Measurements from ENCODE around the gene ZNF385B. TPM values are rescaled to one million over a fixed set of nuclear protein-coding genes. Genes with fewer than 3 reads are reported as not detected.

ZNF385B gene
- total RNA-seq, 1 donor, result 1.1 TPM

GRCh38 chr2:179495315-179495714 lies 366.1 kb downstream of the ZNF385B start:
- Histone ChIP-seq H3K4me3 (ENCODE audit: insufficient read depth, low read length) (no peak overlapping the region), H3K36me3 (ENCODE audit: insufficient read depth, low read length) (no peaks in the 10 kb centered on the region), H2AFZ (ENCODE audit: low read length) (no peak overlapping the region), H3K4me2 (ENCODE audit: insufficient read depth, low read length) (no peak overlapping the region), H3K79me2 (ENCODE audit: insufficient read depth, low read length) (no peaks in the 10 kb centered on the region), H3K4me1 (ENCODE audit: insufficient read depth, low read length) (no peaks in the 10 kb centered on the region), H3K9me3 (ENCODE audit: low read depth, low read length) (no peaks in the 10 kb centered on the region), H4K20me1 (ENCODE audit: insufficient read depth, low read length) (no peaks in the 10 kb centered on the region), H3K27ac (ENCODE audit: low read depth, low read length) (no peak overlapping the region), H3K27me3 (ENCODE audit: insufficient read depth, low read length) (no peaks in the 10 kb centered on the region)
- DNase-seq (ENCODE audit: insufficient read length, low spot score, missing footprints), result no peak
- TF ChIP-seq, protein P1, sequence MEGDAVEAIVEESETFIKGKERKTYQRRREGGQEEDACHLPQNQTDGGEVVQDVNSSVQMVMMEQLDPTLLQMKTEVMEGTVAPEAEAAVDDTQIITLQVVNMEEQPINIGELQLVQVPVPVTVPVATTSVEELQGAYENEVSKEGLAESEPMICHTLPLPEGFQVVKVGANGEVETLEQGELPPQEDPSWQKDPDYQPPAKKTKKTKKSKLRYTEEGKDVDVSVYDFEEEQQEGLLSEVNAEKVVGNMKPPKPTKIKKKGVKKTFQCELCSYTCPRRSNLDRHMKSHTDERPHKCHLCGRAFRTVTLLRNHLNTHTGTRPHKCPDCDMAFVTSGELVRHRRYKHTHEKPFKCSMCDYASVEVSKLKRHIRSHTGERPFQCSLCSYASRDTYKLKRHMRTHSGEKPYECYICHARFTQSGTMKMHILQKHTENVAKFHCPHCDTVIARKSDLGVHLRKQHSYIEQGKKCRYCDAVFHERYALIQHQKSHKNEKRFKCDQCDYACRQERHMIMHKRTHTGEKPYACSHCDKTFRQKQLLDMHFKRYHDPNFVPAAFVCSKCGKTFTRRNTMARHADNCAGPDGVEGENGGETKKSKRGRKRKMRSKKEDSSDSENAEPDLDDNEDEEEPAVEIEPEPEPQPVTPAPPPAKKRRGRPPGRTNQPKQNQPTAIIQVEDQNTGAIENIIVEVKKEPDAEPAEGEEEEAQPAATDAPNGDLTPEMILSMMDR (IDR thresholded peaks at IDR 0.05; ENCODE audit: extremely low read depth, low read depth, low read length), result no peak

DNA sequence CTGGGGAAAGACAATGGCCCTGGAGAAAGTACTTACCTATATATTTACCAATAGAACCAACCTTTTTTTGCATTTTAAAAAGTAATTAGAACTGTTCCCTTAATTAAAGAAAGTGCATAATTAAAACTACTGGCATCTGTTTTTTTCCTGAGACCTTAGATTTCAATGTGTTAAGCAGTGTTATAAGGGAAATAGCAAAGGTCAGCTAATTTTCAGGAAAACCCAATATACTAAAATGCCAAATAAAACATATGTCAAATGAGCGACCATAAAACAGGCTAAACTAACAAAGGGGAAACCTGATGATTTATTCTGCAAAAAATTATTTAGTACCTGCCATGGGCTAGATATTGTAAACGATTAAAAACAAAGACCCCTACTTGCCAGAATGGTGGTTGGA lies 372.8 kb downstream of the ZNF385B start:
- no peak overlapping the region for H3K4me2 ChIP-seq (ENCODE audit: insufficient read depth, low read length)
- H3K9me3 ChIP-seq (ENCODE audit: low read depth, low read length), result no peaks in the 10 kb centered on the region
- no peaks in the 10 kb centered on the region for H3K4me1 ChIP-seq (ENCODE audit: insufficient read depth, low read length)
- H2AFZ ChIP-seq (ENCODE audit: low read length), result no peak overlapping the region
- H3K4me3 ChIP-seq (ENCODE audit: insufficient read depth, low read length), result no peak overlapping the region
- no peaks in the 10 kb centered on the region for H3K27me3 ChIP-seq (ENCODE audit: insufficient read depth, low read length)
- H3K36me3 ChIP-seq (ENCODE audit: insufficient read depth, low read length), result no peaks in the 10 kb centered on the region
- H3K79me2 ChIP-seq (ENCODE audit: insufficient read depth, low read length), result no peaks in the 10 kb centered on the region
- no peaks in the 10 kb centered on the region for H4K20me1 ChIP-seq (ENCODE audit: insufficient read depth, low read length)
- TF ChIP-seq, protein P1 (IDR thresholded peaks at IDR 0.05; ENCODE audit: extremely low read depth, low read depth, low read length), result no peak
- H3K27ac ChIP-seq (ENCODE audit: low read depth, low read length), result no peak overlapping the region
- DNase-seq (ENCODE audit: insufficient read length, low spot score, missing footprints), result no peak

GRCh38 chr2:179487010-179487731 lies 374.2 kb downstream of the ZNF385B start:
- Histone ChIP-seq H3K27ac (ENCODE audit: low read depth, low read length) (no peak overlapping the region), H3K4me1 (ENCODE audit: insufficient read depth, low read length) (no peaks in the 10 kb centered on the region), H2AFZ (ENCODE audit: low read length) (no peak overlapping the region), H3K27me3 (ENCODE audit: insufficient read depth, low read length) (no peaks in the 10 kb centered on the region), H3K4me2 (ENCODE audit: insufficient read depth, low read length) (no peak overlapping the region), H3K4me3 (ENCODE audit: insufficient read depth, low read length) (no peak overlapping the region), H3K36me3 (ENCODE audit: insufficient read depth, low read length) (no peaks in the 10 kb centered on the region), H3K9me3 (ENCODE audit: low read depth, low read length) (no peaks in the 10 kb centered on the region), H4K20me1 (ENCODE audit: insufficient read depth, low read length) (no peaks in the 10 kb centered on the region), H3K79me2 (ENCODE audit: insufficient read depth, low read length) (no peaks in the 10 kb centered on the region)
- no peak for DNase-seq (ENCODE audit: insufficient read length, low spot score, missing footprints)
- TF ChIP-seq, protein P1 (IDR thresholded peaks at IDR 0.05; ENCODE audit: extremely low read depth, low read depth, low read length), result no peak

GRCh38 chr2:179483131-179483530 lies 378.3 kb downstream of the ZNF385B start:
- no peak overlapping the region for H3K4me2 ChIP-seq (ENCODE audit: insufficient read depth, low read length)
- H3K79me2 ChIP-seq (ENCODE audit: insufficient read depth, low read length), result no peaks in the 10 kb centered on the region
- no peaks in the 10 kb centered on the region for H3K9me3 ChIP-seq (ENCODE audit: low read depth, low read length)
- no peaks in the 10 kb centered on the region for H3K36me3 ChIP-seq (ENCODE audit: insufficient read depth, low read length)
- H3K27me3 ChIP-seq (ENCODE audit: insufficient read depth, low read length), result no peaks in the 10 kb centered on the region
- peaks cover 9% of the 10 kb centered on the region for H3K4me1 ChIP-seq (ENCODE audit: insufficient read depth, low read length)
- TF ChIP-seq, protein P1 (IDR thresholded peaks at IDR 0.05; ENCODE audit: extremely low read depth, low read depth, low read length), result no peak
- H3K4me3 ChIP-seq (ENCODE audit: insufficient read depth, low read length), result no peak overlapping the region
- DNase-seq (ENCODE audit: insufficient read length, low spot score, missing footprints), result no peak
- no peaks in the 10 kb centered on the region for H4K20me1 ChIP-seq (ENCODE audit: insufficient read depth, low read length)
- no peak overlapping the region for H2AFZ ChIP-seq (ENCODE audit: low read length)
- H3K27ac ChIP-seq (ENCODE audit: low read depth, low read length), result no peak overlapping the region

All from osteoblast (primary cell).